ENCODE results near the gene EIF3A. TPM values are rescaled to one million over a fixed set of nuclear protein-coding genes. Genes with fewer than 3 reads are reported as not detected.

EIF3A gene
- polyA plus RNA-seq, 3 donors: 18.8 to 49.1 (median 24.2) TPM

GRCh38 chr10:119049777-119050176, 30.8 kb downstream of the EIF3A start:
- Histone ChIP-seq H3K79me2 (ENCODE audit: insufficient read depth, low read length) (peaks cover 100% of the 10 kb centered on the region), H3K4me2 (replicated peaks; ENCODE audit: extremely low read depth, low read length, poor library complexity, severe bottlenecking) (no peak overlapping the region), H2AFZ (ENCODE audit: insufficient read depth, low read depth, low read length, poor library complexity, severe bottlenecking) (no peak overlapping the region), H4K20me1 (ENCODE audit: insufficient read depth, low read length) (peaks cover 100% of the 10 kb centered on the region), H3K27me3 (ENCODE audit: control insufficient read depth in 2 of 2, insufficient read depth in 2 of 2, low read length in 2 of 2) (no peaks in the 10 kb centered on the region), H3K9ac (ENCODE audit: insufficient read depth, low read length, poor library complexity, severe bottlenecking) (no peak overlapping the region), H3K4me1 (ENCODE audit: control insufficient read depth in 1 of 2, insufficient read depth in 2 of 2, low read length in 2 of 2) (no peaks in the 10 kb centered on the region), H3K36me3 (replicated peaks in 1 of 2; ENCODE audit: control insufficient read depth in 1 of 2, insufficient read depth in 2 of 2, low read length in 2 of 2) (peaks cover 92 to 100% of the 10 kb centered on the region in 2 donors), H3K4me3 (replicated peaks in 1 of 3; ENCODE audit: low read depth in 2 of 3, low read length in 3 of 3) (no peak overlapping the region), H3K27ac (ENCODE audit: low read depth in 1 of 2, low read length in 2 of 2) (no peak overlapping the region), H3K9me3 (replicated peaks in 1 of 2; ENCODE audit: control insufficient read depth in 1 of 2, insufficient read depth in 1 of 2, low read length in 2 of 2) (no peaks in the 10 kb centered on the region)
- intact Hi-C loops (cut with micrococcal nuclease): no loop called here
- Mint-ChIP-seq H3K27me3 (ENCODE audit: low read depth in 3 of 3) (peaks cover 0 to 3% (median 0%) of the 10 kb centered on the region in 3 donors), H3K4me3 (no peak overlapping the region), H3K27ac (no peak overlapping the region), H3K9me3 (no peaks in the 10 kb centered on the region), H3K4me1 (no peaks in the 10 kb centered on the region), H3K36me3 (peaks cover 95 to 100% of the 10 kb centered on the region in 2 donors)
- WGBS (ENCODE audit: insufficient coverage): 95% methylated on average over 13 of the region's 14 CpGs
- no peak for DNase-seq
- TF ChIP-seq, protein P1, sequence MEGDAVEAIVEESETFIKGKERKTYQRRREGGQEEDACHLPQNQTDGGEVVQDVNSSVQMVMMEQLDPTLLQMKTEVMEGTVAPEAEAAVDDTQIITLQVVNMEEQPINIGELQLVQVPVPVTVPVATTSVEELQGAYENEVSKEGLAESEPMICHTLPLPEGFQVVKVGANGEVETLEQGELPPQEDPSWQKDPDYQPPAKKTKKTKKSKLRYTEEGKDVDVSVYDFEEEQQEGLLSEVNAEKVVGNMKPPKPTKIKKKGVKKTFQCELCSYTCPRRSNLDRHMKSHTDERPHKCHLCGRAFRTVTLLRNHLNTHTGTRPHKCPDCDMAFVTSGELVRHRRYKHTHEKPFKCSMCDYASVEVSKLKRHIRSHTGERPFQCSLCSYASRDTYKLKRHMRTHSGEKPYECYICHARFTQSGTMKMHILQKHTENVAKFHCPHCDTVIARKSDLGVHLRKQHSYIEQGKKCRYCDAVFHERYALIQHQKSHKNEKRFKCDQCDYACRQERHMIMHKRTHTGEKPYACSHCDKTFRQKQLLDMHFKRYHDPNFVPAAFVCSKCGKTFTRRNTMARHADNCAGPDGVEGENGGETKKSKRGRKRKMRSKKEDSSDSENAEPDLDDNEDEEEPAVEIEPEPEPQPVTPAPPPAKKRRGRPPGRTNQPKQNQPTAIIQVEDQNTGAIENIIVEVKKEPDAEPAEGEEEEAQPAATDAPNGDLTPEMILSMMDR (IDR thresholded peaks at IDR 0.05): no peak

DNA sequence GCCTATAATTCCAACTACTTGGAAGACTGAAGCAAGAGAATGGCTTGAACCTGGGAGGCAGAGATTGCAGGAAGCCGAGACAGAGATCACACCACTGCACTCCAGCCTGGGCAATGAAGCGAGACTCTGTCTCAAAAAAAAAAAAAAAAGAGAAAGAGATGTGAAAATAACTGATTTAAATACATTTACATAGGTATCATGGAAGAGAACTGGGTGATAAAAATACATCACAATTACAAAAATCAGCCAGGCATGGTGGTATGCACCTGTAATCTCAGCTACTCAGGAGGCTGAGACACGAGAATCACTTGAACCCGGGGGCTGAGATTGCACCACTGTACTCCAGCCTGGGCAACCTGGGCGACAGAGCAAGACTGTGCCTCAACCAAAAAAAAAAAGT, 31.3 kb downstream of the EIF3A start:
- Mint-ChIP-seq H3K9me3 (no peaks in the 10 kb centered on the region), H3K36me3 (peaks cover 96 to 100% of the 10 kb centered on the region in 2 donors), H3K27ac (no peak overlapping the region), H3K4me3 (no peak overlapping the region), H3K4me1 (no peaks in the 10 kb centered on the region), H3K27me3 (ENCODE audit: low read depth in 3 of 3) (peaks cover 0 to 3% (median 0%) of the 10 kb centered on the region in 3 donors)
- no peak overlapping the region for H3K4me2 ChIP-seq (replicated peaks; ENCODE audit: extremely low read depth, low read length, poor library complexity, severe bottlenecking)
- no peak overlapping the region for H3K4me3 ChIP-seq (replicated peaks in 1 of 3; ENCODE audit: low read depth in 2 of 3, low read length in 3 of 3)
- TF ChIP-seq, protein P1 (IDR thresholded peaks at IDR 0.05): no peak
- no peak for DNase-seq
- intact Hi-C loops (cut with micrococcal nuclease): no loop called here
- H3K9me3 ChIP-seq (replicated peaks in 1 of 2; ENCODE audit: control insufficient read depth in 1 of 2, insufficient read depth in 1 of 2, low read length in 2 of 2): no peaks in the 10 kb centered on the region
- no peaks in the 10 kb centered on the region for H3K27me3 ChIP-seq (ENCODE audit: control insufficient read depth in 2 of 2, insufficient read depth in 2 of 2, low read length in 2 of 2)
- 100% methylated on average over 2 of the region's 5 CpGs for WGBS (ENCODE audit: insufficient coverage)
- H2AFZ ChIP-seq (ENCODE audit: insufficient read depth, low read depth, low read length, poor library complexity, severe bottlenecking): no peak overlapping the region
- H3K36me3 ChIP-seq (replicated peaks in 1 of 2; ENCODE audit: control insufficient read depth in 1 of 2, insufficient read depth in 2 of 2, low read length in 2 of 2): peaks cover 93 to 100% of the 10 kb centered on the region in 2 donors
- peaks cover 100% of the 10 kb centered on the region for H4K20me1 ChIP-seq (ENCODE audit: insufficient read depth, low read length)
- no peak overlapping the region for H3K27ac ChIP-seq (ENCODE audit: low read depth in 1 of 2, low read length in 2 of 2)
- no peak overlapping the region for H3K9ac ChIP-seq (ENCODE audit: insufficient read depth, low read length, poor library complexity, severe bottlenecking)
- no peaks in the 10 kb centered on the region for H3K4me1 ChIP-seq (ENCODE audit: control insufficient read depth in 1 of 2, insufficient read depth in 2 of 2, low read length in 2 of 2)
- peaks cover 100% of the 10 kb centered on the region for H3K79me2 ChIP-seq (ENCODE audit: insufficient read depth, low read length)
